GM21360 (cell line): ENCODE results near the gene GDF3.
"Not testable (repeated sequence)": the region's sequence is repeated elsewhere in the genome, so short reads cannot be mapped to it uniquely, and the experiment has no call there.

Experiments
- ATAC-seq: cut with Tn5 transposase; IDR thresholded peaks from one replicate; pipeline ENCODE4 v1.9.1; 2021; ENCODE audit warnings: mild to moderate bottlenecking, moderate library complexity; ENCODE audit not compliant: unreplicated experiment

GDF3 gene

DNA sequence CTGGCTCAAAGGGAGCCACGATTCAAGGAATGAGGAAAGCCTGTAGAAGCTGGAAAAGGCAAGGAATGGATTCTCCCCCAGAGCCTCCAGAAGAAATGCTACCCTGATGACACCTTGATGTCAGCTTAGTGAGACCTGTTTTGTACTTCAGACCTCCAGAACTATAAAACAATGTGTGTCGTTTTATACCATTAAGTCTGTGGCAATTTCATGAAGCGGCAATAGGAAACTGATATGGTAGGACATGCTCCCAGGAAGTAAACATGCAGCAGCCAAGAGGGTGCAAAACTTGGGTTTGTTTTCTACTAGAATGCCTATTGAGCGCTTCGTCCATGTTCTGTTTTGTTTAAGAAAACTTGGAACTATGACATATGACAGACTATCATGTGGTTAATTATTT, 27.4 kb downstream of the GDF3 start:
- no peak for ATAC-seq

DNA sequence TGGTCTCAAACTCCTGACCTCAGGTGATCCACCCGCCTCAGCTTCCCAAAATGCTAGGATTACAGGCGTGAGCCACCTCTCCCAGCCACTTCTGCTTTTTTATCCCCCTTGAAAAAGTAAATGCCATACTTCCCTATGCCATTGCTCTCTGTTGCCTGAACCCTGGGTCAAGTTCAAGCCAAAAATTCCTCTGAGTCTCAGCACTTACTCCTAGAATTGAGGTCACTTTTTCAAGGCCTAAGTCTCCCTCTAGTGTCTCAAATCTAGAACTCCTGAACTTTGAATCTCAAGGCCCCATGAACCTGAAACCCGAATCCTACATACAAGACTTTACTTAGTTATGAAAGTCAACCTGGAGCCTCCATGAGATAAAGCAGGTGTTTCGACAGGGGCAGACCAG, 28.4 kb downstream of the GDF3 start:
- no peak for ATAC-seq

DNA sequence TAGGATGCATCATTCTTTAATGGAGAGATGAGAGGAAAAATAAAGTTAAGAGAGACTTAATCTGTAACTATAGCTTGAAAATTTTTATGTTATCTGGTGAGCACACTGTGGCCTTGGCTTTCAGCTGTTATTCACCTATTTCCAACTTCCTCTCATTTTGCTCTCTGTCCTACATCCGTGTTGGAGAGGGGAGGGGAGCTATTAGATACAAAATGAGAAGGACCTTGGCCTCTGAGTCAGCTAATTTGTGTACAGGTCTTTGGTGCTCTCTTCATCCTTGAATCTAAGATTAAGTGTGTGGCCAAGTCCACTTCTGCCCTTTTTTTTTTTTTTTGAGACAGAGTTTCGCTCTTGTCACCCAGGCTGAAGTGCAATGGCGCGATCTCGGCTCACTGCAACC, 29.0 kb downstream of the GDF3 start:
- ATAC-seq: no peak

DNA sequence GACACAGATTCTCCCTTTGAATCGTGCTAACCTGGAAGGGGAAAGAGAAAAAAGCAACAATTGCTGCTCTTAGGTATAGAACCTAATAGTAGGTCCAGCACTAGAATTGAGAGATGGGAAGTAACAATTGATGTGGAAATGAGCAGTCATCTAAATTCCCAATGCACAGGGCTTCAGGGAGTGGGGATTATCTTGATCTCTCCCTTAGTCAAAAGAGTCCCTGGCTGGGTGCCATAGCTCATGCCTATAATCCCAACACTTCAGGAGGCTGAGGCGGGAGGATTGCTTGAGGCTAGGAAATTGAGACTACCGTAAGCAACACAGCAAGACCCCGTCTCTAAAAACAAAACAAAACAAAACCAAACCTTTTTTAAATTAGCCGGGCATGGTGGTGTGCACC, 33.8 kb downstream of the GDF3 start:
- no peak for ATAC-seq

DNA sequence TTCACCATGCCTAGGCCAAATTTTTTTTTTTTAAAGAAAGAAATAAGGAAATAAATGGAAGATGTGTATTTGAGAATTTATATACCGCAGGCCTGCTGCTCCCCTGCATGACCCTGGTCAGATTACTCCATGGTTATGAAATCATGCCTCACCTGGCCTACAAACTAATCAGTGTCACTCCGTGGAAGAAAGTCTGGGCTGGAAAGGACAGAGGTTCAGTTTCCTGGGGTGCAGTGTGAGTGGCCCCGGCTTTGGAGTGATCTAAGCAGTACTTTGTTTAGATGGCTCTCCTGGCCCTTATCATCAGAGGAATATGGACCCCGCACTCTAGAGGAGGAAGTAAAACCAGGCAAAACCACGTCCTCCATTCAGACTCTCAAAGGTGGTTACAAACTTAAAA, 39.5 kb downstream of the GDF3 start:
- no peak for ATAC-seq

DNA sequence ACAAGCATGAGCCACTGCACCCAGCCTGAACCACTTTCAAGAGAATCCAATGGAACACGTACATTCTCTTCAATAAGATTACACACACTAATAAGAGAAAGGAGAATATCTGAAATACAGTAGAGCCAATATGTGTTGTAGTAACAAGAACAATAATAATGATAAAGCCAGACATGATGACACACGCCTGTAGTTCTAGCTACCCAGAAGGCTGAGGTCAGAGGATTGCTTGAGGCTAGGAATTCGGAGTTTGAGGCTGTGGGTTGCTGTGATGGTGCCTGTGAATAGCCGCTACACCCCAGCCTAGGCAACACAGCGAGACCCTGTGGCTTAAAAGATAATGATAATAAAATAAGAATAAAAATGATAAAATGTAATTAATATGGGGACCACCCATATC, 45.5 kb downstream of the GDF3 start:
- ATAC-seq: no peak

DNA sequence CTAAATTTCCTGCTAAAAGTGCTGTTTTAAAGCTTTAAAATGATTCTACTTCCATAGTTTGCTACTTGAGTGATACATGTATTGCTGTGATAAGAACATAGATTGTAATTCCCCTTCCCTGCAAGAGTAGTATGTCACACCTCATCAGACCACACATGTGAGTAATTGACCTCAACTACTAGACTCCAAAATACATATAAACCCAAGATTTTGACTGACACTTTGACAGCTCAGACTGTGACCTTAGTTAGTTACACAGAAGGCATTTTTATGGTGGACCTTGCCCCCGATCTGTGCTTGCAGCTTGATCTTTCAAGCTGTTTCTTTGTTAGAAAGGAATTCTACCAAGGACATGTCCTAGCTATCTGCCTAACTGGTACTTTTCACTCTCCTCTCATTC, 48.5 kb downstream of the GDF3 start:
- ATAC-seq: no peak

DNA sequence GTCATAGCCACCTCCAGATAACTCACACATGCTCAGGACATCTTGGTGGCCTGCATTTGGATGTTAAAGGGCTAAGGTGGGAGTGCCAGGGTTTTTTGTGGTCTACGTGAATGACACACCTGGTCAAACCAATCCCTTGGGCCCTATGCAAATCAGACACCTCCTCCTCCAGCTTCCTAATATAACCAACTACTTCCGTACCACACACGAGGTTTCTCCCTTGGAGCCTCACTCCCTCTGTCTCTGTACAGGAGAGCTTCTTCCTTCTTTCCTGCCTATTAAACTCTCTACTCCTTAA, 49.4 kb downstream of the GDF3 start:
- ATAC-seq: no peak

DNA sequence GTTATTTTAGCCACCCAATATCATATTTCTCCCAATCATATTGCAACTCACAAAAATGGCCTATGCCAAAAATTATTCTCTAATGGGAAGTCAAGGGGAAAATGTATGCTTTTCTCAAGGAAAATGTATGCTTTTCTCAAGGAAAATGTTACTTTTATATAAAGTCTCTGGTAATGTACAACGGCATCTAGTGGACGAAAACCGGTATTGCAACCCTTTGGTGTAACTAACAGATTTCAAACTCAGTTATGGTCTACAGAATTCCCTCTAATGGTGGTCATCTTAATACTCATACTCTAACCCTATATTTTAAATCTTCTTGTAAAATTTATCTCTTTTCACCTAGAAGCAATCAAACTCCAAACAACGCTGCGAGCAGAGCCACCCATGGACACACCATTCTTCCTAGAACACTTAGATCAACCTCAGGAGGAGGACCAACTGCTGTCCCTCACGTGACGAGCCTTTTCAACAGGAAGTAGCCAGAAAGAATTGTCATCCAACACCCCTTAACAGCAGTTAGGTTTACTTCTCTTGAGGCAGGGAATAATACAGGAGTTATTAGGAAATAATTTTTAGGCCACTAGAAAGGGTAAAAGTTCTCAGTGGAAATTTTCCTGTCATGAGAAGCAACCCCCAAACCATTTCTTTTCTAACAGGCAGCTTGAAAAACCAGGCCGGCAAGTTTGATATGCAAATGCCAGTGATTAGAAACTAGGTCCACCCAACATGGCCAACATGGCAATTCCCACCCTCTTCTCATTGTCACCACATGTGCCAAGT, 50.0 kb downstream of the GDF3 start:
- no peak for ATAC-seq

DNA sequence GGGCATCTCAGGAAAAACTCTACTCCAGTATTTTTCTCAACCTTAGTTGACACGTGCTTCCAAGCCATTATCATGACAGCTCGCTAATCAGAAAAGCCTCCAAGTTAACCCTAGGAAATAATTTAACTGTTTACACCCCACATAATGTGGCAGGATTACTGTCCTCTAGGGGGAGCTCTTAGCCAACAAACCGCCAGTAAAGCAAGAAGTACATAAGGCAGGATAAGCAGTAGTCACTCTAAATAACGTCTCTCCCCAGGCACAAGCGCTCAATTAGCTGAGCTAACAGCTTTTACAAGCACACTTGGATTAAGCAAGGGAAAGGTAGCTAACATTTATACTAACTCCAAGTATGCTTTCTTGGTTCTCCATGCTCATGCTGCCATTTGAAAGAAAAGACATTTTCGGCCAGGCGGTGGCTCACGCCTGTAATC, 52.7 kb downstream of the GDF3 start:
- ATAC-seq: no peak

DNA sequence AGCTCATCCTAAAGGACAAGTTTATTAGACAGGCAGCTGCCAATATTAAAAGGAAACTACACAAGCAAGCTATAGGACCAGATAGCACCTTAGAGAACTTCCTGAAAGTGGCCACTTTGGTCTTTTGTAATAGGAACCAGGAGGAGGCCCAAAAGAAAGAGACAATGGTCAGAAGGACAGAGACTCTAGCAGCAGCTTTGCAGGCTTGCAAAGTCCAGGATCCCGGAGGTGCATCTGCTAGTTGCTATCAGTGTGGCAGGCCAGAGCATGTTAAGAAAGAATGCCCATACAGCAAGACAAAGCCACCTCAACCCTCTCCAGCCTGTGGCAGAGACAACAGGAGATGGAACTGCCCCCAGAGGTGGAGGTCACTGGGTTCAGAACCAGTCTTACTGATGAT, 53.3 kb downstream of the GDF3 start:
- ATAC-seq: no peak

DNA sequence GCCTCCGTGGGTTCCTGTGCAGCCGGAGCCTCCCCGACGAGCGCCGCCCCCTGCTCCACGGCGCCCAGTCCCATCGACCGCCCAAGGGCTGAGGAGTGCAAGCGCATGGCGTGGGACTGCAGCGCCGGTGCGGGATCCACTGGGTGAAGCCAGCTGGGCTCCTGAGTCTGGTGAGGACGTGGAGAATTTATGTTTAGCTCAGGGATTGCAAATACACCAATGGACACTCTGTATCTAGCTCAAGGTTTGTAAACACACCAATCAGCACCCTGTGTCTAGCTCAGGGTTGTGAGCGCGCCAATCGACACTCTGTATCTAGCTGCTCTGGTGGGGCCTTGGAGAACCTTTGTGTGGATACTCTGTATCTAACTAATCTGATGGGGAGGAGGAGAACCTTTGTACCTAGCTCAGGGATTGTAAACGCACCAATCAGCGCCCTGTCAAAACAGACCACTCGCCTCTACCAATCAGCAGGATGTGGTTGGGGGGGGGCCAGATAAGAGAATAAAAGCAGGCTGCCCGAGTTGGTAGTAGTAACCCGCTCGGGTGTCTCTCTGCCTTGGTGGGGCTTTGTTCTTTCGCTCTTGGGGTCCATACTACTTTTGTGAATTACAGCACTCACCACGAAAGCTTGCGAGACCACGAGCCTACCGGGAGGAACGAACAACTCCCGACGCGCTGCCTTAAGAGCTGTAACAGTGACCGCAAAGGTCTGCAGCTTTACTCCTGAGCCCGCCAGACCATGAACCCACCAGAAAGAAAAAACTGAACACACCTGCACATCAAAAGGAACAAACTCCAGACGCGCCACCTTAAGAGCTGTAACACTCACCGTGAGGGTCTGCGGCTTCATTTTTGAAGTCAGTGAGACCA, 55.2 kb downstream of the GDF3 start:
- ATAC-seq: not testable (repeated sequence)
